Activated T-cell treated with anti-CD3 and anti-CD28 coated beads for 24 hours (primary cell): Measurements from ENCODE around the gene ZNF586.
"Not testable (repeated sequence)": the region's sequence is repeated elsewhere in the genome, so short reads cannot be mapped to it uniquely, and the experiment has no call there.

ENCODE experiments used
- DNase-seq: peaks from one replicate; pipeline ENCODE4 v3.0.0-alpha.2; 2020; ENCODE audit warnings: low read depth

The ZNF586 gene

GRCh38 chr19:57796580-57796979 lies 27.1 kb downstream of the ZNF586 start:
- not testable (repeated sequence) for DNase-seq

- no peak for DNase-seq
These were observed 31.2 kb downstream of the ZNF586 start for GRCh38 chr19:57800696-57801095.

- DNase-seq = no peak
These were observed 32.8 kb downstream of the ZNF586 start for GRCh38 chr19:57802269-57802668.

GRCh38 chr19:57803265-57803593 lies 33.8 kb downstream of the ZNF586 start:
- DNase-seq = no peak

- DNase-seq = no peak
These were observed 34.3 kb downstream of the ZNF586 start for GRCh38 chr19:57803594-57804325.

GRCh38 chr19:57807541-57807940 lies 38.1 kb downstream of the ZNF586 start:
- no peak for DNase-seq

- DNase-seq = not testable (repeated sequence)
These were observed 41.2 kb downstream of the ZNF586 start for GRCh38 chr19:57810410-57811295.

- DNase-seq = no peak
These were observed 42.8 kb downstream of the ZNF586 start for GRCh38 chr19:57812226-57812625.

- not testable (repeated sequence) for DNase-seq
These were observed 43.7 kb downstream of the ZNF586 start for GRCh38 chr19:57812975-57813820.

GRCh38 chr19:57813919-57814504 lies 44.5 kb downstream of the ZNF586 start:
- no peak for DNase-seq

- peak; percentile 68 for DNase-seq
These were observed 45.2 kb downstream of the ZNF586 start, which contains the start of gene ZNF552 for GRCh38 chr19:57814505-57815246. TSS of gene ZNF552 (minus strand) at chr19:57814913. CDS start at chr19:57814743, 170 bp downstream.

- no peak for DNase-seq
These were observed 46.0 kb downstream of the ZNF586 start for GRCh38 chr19:57815247-57816075.

- no peak for DNase-seq
These were observed 47.2 kb downstream of the ZNF586 start for GRCh38 chr19:57816652-57817051.

- DNase-seq = no peak
These were observed 48.5 kb downstream of the ZNF586 start for GRCh38 chr19:57817976-57818375.

GRCh38 chr19:57818378-57818777 lies 48.9 kb downstream of the ZNF586 start:
- no peak for DNase-seq

- peak; percentile 76 for DNase-seq
These were observed 50.1 kb downstream of the ZNF586 start for GRCh38 chr19:57819475-57820148.

GRCh38 chr19:57820599-57820998 lies 51.1 kb downstream of the ZNF586 start:
- no peak for DNase-seq

- not testable (repeated sequence) for DNase-seq
These were observed 51.6 kb downstream of the ZNF586 start for GRCh38 chr19:57821095-57821494.

GRCh38 chr19:57821501-57821900 lies 52.0 kb downstream of the ZNF586 start:
- DNase-seq = not testable (repeated sequence)

GRCh38 chr19:57823155-57823554 lies 53.7 kb downstream of the ZNF586 start:
- DNase-seq = not testable (repeated sequence)
